KOPT-K1 (cell line): ENCODE measurements around the gene C7.

Source experiments
- H3K27ac ChIP-seq: fragments of 200-600 bp; sonication (generic); 2 replicates; pipeline ENCODE4 v1.5.1; 2016; ENCODE audit warnings: antibody characterized with exemption, mild to moderate bottlenecking, low read depth, low read length; ENCODE audit not compliant: poor library complexity, severe bottlenecking
- H3K36me3 ChIP-seq: fragments of 200-600 bp; sonication (generic); 2 replicates; pipeline ENCODE4 v1.5.1; 2017; ENCODE audit warnings: antibody characterized with exemption, mild to moderate bottlenecking, low read length, moderate library complexity; ENCODE audit not compliant: insufficient read depth
- H3K9me3 ChIP-seq: fragments of 200-600 bp; sonication (generic); 2 replicates; pipeline ENCODE4 v1.5.1; 2017; ENCODE audit warnings: antibody characterized with exemption, low read length, mild to moderate bottlenecking; ENCODE audit not compliant: insufficient read depth, poor library complexity, severe bottlenecking

The C7 gene

GRCh38 chr5:40960037-40960436 is 50.7 kb downstream of the C7 start:
- Histone ChIP-seq H3K27ac (no peak overlapping the region), H3K36me3 (no peaks in the 10 kb centered on the region), H3K9me3 (no peaks in the 10 kb centered on the region)

- H3K36me3 ChIP-seq = no peaks in the 10 kb centered on the region
- no peaks in the 10 kb centered on the region for H3K9me3 ChIP-seq
- no peak overlapping the region for H3K27ac ChIP-seq
These were observed 53.1 kb downstream of the C7 start for GRCh38 chr5:40962207-40962955.

- no peaks in the 10 kb centered on the region for H3K9me3 ChIP-seq
- H3K36me3 ChIP-seq = no peaks in the 10 kb centered on the region
- no peak overlapping the region for H3K27ac ChIP-seq
These were observed 63.1 kb downstream of the C7 start for GRCh38 chr5:40972434-40972833.

- Histone ChIP-seq H3K27ac (no peak overlapping the region), H3K36me3 (no peaks in the 10 kb centered on the region), H3K9me3 (no peaks in the 10 kb centered on the region)
These were observed 64.2 kb downstream of the C7 start for GRCh38 chr5:40973364-40974004.

- H3K9me3 ChIP-seq = no peaks in the 10 kb centered on the region
- no peak overlapping the region for H3K27ac ChIP-seq
- H3K36me3 ChIP-seq = no peaks in the 10 kb centered on the region
These were observed 66.7 kb downstream of the C7 start for GRCh38 chr5:40976041-40976440.

- Histone ChIP-seq H3K36me3 (no peaks in the 10 kb centered on the region), H3K9me3 (no peaks in the 10 kb centered on the region), H3K27ac (no peak overlapping the region)
These were observed 67.5 kb downstream of the C7 start for GRCh38 chr5:40976836-40977235.

DNA sequence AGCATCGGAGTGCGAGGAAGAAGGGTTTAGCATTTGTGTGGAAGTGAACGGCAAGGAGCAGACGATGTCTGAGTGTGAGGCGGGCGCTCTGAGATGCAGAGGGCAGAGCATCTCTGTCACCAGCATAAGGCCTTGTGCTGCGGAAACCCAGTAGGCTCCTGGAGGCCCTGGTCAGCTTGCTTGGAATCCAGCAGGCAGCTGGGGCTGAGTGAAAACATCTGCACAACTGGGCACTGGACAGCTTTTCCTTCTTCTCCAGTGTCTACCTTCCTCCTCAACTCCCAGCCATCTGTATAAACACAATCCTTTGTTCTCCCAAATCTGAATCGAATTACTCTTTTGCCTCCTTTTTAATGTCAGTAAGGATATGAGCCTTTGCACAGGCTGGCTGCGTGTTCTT is 72.1 kb downstream of the C7 start:
- Histone ChIP-seq H3K9me3 (no peaks in the 10 kb centered on the region), H3K36me3 (no peaks in the 10 kb centered on the region), H3K27ac (no peak overlapping the region)

GRCh38 chr5:40983781-40984180 is 74.5 kb downstream of the C7 start:
- no peaks in the 10 kb centered on the region for H3K36me3 ChIP-seq
- H3K9me3 ChIP-seq = no peaks in the 10 kb centered on the region
- no peak overlapping the region for H3K27ac ChIP-seq

GRCh38 chr5:40984884-40985283 is 75.6 kb downstream of the C7 start:
- H3K27ac ChIP-seq = no peak overlapping the region
- H3K9me3 ChIP-seq = no peaks in the 10 kb centered on the region
- no peaks in the 10 kb centered on the region for H3K36me3 ChIP-seq

DNA sequence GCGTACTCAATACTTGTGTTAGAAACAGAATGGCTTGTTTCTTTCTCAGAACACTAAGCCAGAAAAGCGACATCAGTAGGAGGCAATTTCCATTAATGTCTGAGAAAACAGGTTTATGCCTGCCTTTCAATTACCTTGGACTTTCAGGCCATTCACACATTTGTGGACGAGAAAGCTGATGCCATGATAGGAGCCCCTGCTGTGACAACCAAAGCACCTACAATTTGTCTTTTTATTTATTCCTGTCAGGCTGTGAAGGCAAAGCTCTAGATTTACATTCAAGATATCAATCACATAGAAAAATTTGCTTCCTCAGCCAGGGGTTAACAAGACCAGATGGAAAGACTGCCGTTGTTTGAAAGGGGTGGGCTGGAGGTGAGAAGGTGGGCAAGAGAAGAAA is 76.2 kb downstream of the C7 start:
- no peak overlapping the region for H3K27ac ChIP-seq
- H3K36me3 ChIP-seq = no peaks in the 10 kb centered on the region

GRCh38 chr5:40986666-40987065 is 77.4 kb downstream of the C7 start:
- Histone ChIP-seq H3K27ac (no peak overlapping the region), H3K9me3 (no peaks in the 10 kb centered on the region), H3K36me3 (no peaks in the 10 kb centered on the region)

More for the DNA sequence above, 76.2 kb downstream of the C7 start:
- H3K9me3 ChIP-seq = no peaks in the 10 kb centered on the region

DNA sequence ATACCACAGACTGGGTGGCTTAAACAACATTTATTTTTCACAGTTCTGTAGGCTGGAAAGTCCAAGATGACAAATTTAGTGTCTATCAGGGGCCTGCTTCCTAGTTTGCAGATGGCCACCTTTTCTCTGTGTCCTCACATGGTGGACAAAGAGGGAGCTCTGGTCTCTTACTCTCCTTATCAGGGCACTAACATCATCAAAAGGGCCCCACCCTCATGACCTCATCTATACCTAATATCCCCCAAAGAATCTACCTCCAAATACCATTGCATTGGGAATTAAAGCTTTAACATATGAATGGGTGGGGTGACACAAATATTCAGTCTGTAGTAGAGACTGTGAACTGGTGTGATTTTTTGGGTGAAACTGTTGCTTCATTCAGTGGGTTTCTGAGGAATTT is 78.1 kb downstream of the C7 start:
- H3K36me3 ChIP-seq = no peaks in the 10 kb centered on the region

DNA sequence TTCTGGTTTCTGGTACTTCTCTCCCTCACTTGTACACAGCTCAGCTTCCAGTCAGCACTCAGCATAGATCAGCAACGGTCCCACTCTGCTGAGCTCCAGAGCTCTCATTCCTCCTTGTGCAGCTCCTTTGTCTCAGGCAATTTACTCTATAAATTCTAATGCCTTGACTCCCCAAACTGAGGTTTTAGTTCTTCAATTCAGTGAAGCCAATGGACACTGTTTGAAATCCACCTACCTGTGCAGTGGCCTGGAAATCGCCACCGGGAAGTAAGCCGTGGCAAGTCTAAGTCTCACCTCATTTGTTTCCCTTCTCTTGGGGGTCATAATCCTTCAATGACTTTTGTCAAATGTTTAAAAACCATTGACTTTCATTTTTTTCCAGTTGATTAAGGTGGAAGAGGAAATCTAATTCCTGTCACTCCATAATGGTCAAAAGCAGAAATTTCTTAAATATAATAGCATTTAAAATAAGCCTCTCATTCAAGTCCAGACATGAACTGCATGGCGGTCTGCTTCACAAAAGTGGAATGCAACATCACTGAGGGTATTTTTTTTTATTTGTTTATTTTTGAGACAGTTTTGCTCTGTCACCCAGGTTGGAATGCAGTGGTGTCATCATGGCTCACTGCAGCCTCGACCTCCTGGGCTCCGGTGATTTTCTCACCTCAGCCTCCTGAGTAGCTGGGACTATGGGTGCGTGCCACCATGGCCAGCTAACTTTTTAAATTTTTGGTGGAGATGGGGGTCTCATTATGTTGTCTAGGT is 79.6 kb downstream of the C7 start:
- H3K27ac ChIP-seq = no peak overlapping the region
- no peaks in the 10 kb centered on the region for H3K36me3 ChIP-seq
- H3K9me3 ChIP-seq = no peaks in the 10 kb centered on the region

More for the DNA sequence above, 78.1 kb downstream of the C7 start:
- no peak overlapping the region for H3K27ac ChIP-seq
- H3K9me3 ChIP-seq = no peaks in the 10 kb centered on the region

DNA sequence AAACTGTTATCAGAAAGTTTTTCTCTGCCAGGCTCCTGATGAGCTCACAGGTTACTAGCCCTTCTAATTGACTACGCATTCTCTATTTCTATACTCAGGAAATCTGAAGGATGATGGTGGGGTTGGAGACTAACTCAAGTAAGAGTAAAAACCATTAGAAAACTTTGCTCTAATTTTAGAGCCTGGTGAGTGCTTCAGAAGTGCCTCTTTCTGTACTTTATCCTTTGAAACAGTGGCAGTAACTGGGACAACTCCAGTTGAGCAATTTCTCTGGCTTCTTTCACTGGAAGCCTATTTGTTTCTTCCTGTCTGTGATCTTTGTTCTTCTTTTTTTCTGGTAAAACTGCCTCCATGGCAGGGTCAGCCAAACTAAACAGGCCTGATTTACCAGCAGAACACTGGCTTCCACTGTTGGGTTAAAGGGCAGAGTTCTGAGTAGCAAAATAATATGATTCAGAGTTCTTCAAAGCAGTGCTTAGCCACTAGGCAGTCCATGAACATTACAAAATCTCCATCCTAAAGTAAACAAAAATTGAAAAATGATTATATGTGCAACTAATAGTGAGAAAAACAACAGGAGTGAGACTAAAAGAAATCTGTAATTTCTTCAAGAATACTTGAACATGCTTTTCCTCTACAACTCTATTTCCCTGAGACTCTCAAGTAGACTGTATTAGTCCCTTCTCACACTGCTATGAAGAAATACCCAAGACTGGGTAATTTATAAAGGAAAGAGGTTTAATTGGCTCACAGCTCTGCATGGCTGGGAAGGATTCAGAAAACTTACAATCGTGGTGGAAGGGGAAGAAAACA is 82.1 kb downstream of the C7 start:
- H3K27ac ChIP-seq = no peak overlapping the region

More for the DNA sequence above, 82.1 kb downstream of the C7 start:
- no peaks in the 10 kb centered on the region for H3K9me3 ChIP-seq
- no peaks in the 10 kb centered on the region for H3K36me3 ChIP-seq
